HepG2 (cell line): ENCODE results near the gene ALDH3B1. TPM values are rescaled to one million over a fixed set of nuclear protein-coding genes. Genes with fewer than 3 reads are reported as not detected.

Experiments
- BCL3 ChIP-seq: sonication (generic); formaldehyde crosslinking; IDR thresholded peaks from 2 replicates; pipeline ENCODE4 v1.5.1; 2020; ENCODE audit warnings: mild to moderate bottlenecking, missing genetic modification reagents, moderate library complexity
- ELF4 ChIP-seq: sonication (generic); formaldehyde crosslinking; IDR thresholded peaks from 2 replicates; pipeline ENCODE4 v1.5.0; 2020; ENCODE audit warnings: missing genetic modification reagents, mild to moderate bottlenecking, moderate library complexity, borderline replicate concordance
- HNRNPH1 ChIP-seq: fragments of 200-400 bp; formaldehyde crosslinking; optimal IDR thresholded peaks from 2 replicates; pipeline ENCODE3; 2017; ENCODE audit warnings: mild to moderate bottlenecking, low read depth, low read length
- ZBTB40 ChIP-seq, 2 experiments: fragments of 450-650 bp in 1 of 2; sonication (generic) in 1 of 2; formaldehyde crosslinking in 1 of 2; IDR thresholded peaks; 2 replicates each; pipeline versions ENCODE4 v1.6.1 to v1.8.0; 2016 to 2022; ENCODE audit warnings: antibody characterized with exemption in 1 of 2, mild to moderate bottlenecking in 1 of 2, missing genetic modification reagents in 1 of 2
- ZNF292 ChIP-seq: sonication (generic); formaldehyde crosslinking; IDR thresholded peaks from 2 replicates; pipeline ENCODE4 v1.8.1; 2022; ENCODE audit warnings: mild to moderate bottlenecking, low read depth, missing genetic modification reagents, borderline replicate concordance
- ZSCAN29 ChIP-seq: sonication (generic); formaldehyde crosslinking; conservative IDR thresholded peaks from 2 replicates; pipeline ENCODE4 v1.4.0; 2020; ENCODE audit warnings: mild to moderate bottlenecking, missing genetic modification reagents
- polyA plus RNA-seq, 8 experiments: library from polyadenylated mRNA; depleted of rRNA in 3 of 8; stranded (reverse) in 7 of 8; unstranded in 1 of 8; fragments of >200 nt; fragmentation: Illumina TruSeq in 4 of 8; extraction: Trizol in 4 of 8; gene quantifications; 2 replicates each; pipeline versions ENCODE4 v1.2.1 to v1.2.3, GENCODE V29; 2011 to 2016; ENCODE audit warnings: low read depth in 4 of 8, missing spikeins in 1 of 8, mixed read lengths in 1 of 8; ENCODE audit not compliant: insufficient read depth in 1 of 8
- total RNA-seq, 5 experiments: library from RNA; depleted of rRNA; stranded (reverse); fragments of >200 nt; fragmentation: Illumina TruSeq; extraction: Trizol; gene quantifications; 2 replicates each; pipeline ENCODE4 v1.2.3, GENCODE V29; 2016; ENCODE audit warnings: low read depth in 1 of 5
- TF ChIP-seq, protein P1 (sequence below): sonication (generic); formaldehyde crosslinking; IDR thresholded peaks from 2 replicates; pipeline ENCODE4 v1.4.0; 2020; ENCODE audit warnings: missing genetic modification reagents
- TF ChIP-seq, protein P2 (sequence below): sonication (generic); formaldehyde crosslinking; IDR thresholded peaks from 2 replicates; pipeline ENCODE4 v1.4.0; 2020; ENCODE audit warnings: missing genetic modification reagents, mild to moderate bottlenecking, borderline replicate concordance

Gene ALDH3B1
- total and polyA plus RNA-seq, 2 of the 13 experiments (the other 11 are each of a cell fraction or from before 2014, with no cell fraction given): 4.0 to 6.7 TPM

DNA sequence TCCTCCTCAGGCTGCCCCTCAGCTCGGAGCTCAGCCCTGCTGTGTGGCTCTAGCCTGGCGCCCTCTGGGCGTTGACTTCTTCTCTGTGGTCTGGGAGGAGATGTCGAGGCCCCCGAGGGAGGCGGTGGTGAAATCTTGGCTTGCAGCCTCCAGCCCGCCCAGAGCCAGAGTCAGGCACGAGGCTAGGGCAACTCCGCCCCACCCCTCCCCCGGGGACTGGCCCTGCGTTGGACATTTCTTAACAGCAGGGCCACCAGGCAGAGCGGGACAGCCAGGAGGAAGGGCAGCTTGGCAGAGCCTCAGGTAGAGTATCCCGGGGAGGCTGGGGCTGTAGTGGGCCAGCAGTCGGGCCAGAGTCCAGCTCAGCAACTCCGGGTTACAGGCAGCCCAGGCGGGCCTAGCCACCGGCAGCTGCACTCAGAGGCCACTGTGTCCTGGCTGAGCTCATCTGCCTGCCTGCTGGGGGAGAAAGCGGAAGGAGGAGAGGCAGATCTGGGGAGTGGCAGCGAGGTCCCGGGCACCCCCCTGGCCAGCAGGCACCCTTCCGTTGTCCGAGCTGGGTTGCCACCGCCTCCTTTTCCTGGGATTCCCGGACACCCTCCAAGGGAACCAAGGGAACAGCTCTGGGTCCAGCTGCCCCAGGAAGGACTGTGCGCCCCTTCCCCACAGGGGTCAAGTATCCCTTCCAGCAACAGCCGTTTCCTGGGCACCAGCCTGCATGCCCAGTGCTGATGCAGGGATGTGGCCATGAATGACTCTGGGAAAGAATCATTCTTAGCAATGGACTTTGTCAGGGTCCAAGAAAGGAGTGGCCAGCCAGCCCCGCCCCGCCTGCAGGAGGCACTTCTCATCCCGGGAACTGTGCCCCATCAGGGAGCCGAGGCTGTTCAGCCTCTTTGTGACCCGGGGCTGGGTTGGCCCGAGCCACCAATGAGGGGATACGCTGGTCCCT lies at the start of gene ALDH3B1 (continued):
- TF ChIP-seq, protein P1, sequence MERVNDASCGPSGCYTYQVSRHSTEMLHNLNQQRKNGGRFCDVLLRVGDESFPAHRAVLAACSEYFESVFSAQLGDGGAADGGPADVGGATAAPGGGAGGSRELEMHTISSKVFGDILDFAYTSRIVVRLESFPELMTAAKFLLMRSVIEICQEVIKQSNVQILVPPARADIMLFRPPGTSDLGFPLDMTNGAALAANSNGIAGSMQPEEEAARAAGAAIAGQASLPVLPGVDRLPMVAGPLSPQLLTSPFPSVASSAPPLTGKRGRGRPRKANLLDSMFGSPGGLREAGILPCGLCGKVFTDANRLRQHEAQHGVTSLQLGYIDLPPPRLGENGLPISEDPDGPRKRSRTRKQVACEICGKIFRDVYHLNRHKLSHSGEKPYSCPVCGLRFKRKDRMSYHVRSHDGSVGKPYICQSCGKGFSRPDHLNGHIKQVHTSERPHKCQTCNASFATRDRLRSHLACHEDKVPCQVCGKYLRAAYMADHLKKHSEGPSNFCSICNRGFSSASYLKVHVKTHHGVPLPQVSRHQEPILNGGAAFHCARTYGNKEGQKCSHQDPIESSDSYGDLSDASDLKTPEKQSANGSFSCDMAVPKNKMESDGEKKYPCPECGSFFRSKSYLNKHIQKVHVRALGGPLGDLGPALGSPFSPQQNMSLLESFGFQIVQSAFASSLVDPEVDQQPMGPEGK (CRISPR knock-in tag): peak; percentile 69
- TF ChIP-seq ELF4 (no peak), HNRNPH1 (no peak), ZNF292 (CRISPR knock-in tag) (peak; percentile 94), ZBTB40 (IDR thresholded peaks at IDR 0.05) (no peak), ZBTB40 (CRISPR knock-in tag; IDR thresholded peaks at IDR 0.05) (peak; percentile 45; the same call in 1 of the 2 replicates), ZSCAN29 (CRISPR knock-in tag) (peak; percentile 73; the same call in 1 of the 2 replicates), BCL3 (CRISPR knock-in tag) (peak; percentile 64; the same call in 1 of the 2 replicates)
- TF ChIP-seq, protein P2, sequence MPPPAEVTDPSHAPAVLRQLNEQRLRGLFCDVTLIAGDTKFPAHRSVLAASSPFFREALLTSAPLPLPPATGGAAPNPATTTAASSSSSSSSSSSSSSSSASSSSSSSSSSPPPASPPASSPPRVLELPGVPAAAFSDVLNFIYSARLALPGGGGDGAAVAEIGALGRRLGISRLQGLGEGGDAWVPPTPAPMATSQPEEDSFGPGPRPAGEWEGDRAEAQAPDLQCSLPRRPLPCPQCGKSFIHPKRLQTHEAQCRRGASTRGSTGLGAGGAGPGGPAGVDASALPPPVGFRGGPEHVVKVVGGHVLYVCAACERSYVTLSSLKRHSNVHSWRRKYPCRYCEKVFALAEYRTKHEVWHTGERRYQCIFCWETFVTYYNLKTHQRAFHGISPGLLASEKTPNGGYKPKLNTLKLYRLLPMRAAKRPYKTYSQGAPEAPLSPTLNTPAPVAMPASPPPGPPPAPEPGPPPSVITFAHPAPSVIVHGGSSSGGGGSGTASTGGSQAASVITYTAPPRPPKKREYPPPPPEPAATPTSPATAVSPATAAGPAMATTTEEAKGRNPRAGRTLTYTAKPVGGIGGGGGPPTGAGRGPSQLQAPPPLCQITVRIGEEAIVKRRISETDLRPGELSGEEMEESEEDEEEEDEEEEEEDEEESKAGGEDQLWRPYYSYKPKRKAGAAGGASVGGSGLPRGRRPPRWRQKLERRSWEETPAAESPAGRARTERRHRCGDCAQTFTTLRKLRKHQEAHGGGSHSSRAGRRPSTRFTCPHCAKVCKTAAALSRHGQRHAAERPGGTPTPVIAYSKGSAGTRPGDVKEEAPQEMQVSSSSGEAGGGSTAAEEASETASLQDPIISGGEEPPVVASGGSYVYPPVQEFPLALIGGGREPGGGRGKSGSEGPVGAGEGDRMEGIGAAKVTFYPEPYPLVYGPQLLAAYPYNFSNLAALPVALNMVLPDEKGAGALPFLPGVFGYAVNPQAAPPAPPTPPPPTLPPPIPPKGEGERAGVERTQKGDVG (CRISPR knock-in tag): peak; percentile 17; the same call in 1 of the 2 replicates
